Placental pericyte (primary cell): Measurements from ENCODE around the gene DNAH7. TPM values are rescaled to one million over a fixed set of nuclear protein-coding genes. Genes with fewer than 3 reads are reported as not detected.

Experiments used
- total RNA-seq: library from RNA; depleted of rRNA; stranded (reverse); fragments of >200 nt; gene quantifications from 2 replicates; pipeline ENCODE4 v1.2.3, GENCODE V29; 2012

The DNAH7 gene
- 0.22 and 1.1 TPM in 2 replicates for total RNA-seq

DNA sequence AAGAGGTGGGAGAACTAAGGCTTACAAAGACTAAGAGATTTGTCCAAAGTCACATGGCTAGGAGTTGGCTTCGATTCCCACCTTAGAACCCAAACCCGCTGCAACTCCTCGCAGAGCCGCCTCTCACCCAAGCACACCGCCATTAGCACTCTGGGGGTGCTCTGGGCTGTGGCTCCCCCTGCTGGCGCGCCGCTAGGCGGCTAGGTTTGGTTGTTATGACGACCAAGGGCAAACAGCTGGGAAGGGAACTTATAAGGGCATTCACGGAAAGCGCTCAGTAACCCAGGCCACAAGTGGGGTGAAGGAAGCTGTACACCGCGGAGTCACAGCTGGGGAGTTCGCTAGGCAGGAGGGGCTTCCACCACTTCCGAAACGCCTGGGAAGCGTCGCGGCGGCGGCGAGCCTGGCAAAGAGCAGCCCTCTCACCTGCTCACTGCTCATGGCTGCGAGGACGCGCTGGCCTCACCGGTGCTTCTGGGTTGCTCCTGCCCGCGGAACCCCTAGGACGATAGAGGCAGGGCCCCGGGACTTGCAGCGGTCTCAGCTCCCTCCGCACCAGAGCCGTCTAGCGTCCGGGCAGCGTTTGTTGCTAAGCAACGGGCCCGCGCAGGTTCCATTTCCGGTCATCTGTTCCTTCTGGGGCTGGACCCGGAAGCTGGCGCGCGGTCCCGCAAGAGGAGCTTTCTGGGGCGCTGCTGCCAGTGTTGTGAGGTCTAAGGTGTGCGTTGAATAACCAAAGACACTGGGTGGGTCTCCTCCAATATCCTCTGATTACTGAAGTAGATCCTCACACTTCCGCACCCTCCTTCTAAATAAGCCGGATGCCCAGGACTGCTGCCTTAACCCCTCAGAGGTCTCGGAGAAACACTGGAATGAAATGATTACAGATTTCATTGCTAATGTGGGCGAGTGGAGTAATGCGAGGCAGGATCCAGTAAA is at the start of gene DNAH7:
TSS of gene DNAH7 (minus strand) at position 567 of the 939 bp plus-strand sequence. CDS start at position 441, 126 bp downstream.

Other genes with a start within 250 kb of the DNAH7 start
- 30.9 and 239 TPM in 2 replicates for gene STK17B, start 102.7 kb upstream of the DNAH7 start, total RNA-seq